ENCODE results near the gene GIMAP7. TPM values are rescaled to one million over a fixed set of nuclear protein-coding genes. Genes with fewer than 3 reads are reported as not detected.

The GIMAP7 gene
- total RNA-seq, 1 experiment from 2014 or later: not detected

- no peak for DNase-seq (ENCODE audit: low spot score)
- no peak overlapping the region for H3K4me3 ChIP-seq (ENCODE audit: low read depth, low read length, poor library complexity, severe bottlenecking)
- no peaks in the 10 kb centered on the region for H3K9me3 ChIP-seq (ENCODE audit: low read depth, low read length, poor library complexity, severe bottlenecking)
- no peaks in the 10 kb centered on the region for H3K4me1 ChIP-seq (ENCODE audit: insufficient read depth, low read length, poor library complexity, severe bottlenecking)
- no peak overlapping the region for H3K27ac ChIP-seq (ENCODE audit: low read depth, low read length, poor library complexity, severe bottlenecking)
- no peaks in the 10 kb centered on the region for H3K36me3 ChIP-seq (ENCODE audit: insufficient read depth, low read length, poor library complexity, severe bottlenecking)
- intact Hi-C loops (cut with micrococcal nuclease; ENCODE audit: unreplicated experiment): no loop called here
- TF ChIP-seq, protein P1, sequence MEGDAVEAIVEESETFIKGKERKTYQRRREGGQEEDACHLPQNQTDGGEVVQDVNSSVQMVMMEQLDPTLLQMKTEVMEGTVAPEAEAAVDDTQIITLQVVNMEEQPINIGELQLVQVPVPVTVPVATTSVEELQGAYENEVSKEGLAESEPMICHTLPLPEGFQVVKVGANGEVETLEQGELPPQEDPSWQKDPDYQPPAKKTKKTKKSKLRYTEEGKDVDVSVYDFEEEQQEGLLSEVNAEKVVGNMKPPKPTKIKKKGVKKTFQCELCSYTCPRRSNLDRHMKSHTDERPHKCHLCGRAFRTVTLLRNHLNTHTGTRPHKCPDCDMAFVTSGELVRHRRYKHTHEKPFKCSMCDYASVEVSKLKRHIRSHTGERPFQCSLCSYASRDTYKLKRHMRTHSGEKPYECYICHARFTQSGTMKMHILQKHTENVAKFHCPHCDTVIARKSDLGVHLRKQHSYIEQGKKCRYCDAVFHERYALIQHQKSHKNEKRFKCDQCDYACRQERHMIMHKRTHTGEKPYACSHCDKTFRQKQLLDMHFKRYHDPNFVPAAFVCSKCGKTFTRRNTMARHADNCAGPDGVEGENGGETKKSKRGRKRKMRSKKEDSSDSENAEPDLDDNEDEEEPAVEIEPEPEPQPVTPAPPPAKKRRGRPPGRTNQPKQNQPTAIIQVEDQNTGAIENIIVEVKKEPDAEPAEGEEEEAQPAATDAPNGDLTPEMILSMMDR (conservative IDR thresholded peaks at IDR 0.05; ENCODE audit: low read depth, low read length): no peak
- TF ChIP-seq EZH2 (IDR thresholded peaks at IDR 0.05; ENCODE audit: borderline replicate concordance, low read depth, low read length, poor library complexity, severe bottlenecking): no peak
- ChIA-PET POLR2A (ENCODE audit: low non-redundant PET) (no interaction called here), CTCF (interaction anchor here (0.6 kb wide), 1 partner anchor 29 kb away, joined by 3 read pairs; no protein-coding TSS in a partner anchor)
- no TSS peak for BruUV-seq (replicated peaks)
- H3K27me3 ChIP-seq (replicated peaks; ENCODE audit: insufficient read depth, low read depth, low read length, poor library complexity): no peaks in the 10 kb centered on the region
Measured at GRCh38 chr7:150511048-150511447, 3.6 kb upstream of the GIMAP7 start.

GRCh38 chr7:150513758-150514157 lies 914 bp upstream of the GIMAP7 start:
- Histone ChIP-seq H3K36me3 (ENCODE audit: insufficient read depth, low read length, poor library complexity, severe bottlenecking) (no peaks in the 10 kb centered on the region), H3K4me1 (ENCODE audit: insufficient read depth, low read length, poor library complexity, severe bottlenecking) (no peaks in the 10 kb centered on the region), H3K27ac (ENCODE audit: low read depth, low read length, poor library complexity, severe bottlenecking) (no peak overlapping the region), H3K4me3 (ENCODE audit: low read depth, low read length, poor library complexity, severe bottlenecking) (no peak overlapping the region), H3K9me3 (ENCODE audit: low read depth, low read length, poor library complexity, severe bottlenecking) (no peaks in the 10 kb centered on the region), H3K27me3 (replicated peaks; ENCODE audit: insufficient read depth, low read depth, low read length, poor library complexity) (peaks cover 5% of the 10 kb centered on the region)
- DNase-seq (ENCODE audit: low spot score): no peak
- intact Hi-C loops (cut with micrococcal nuclease; ENCODE audit: unreplicated experiment): no loop called here
- BruUV-seq (replicated peaks): no TSS peak
- CTCF ChIA-PET: no interaction called here
- POLR2A ChIA-PET (ENCODE audit: low non-redundant PET): no interaction called here
- TF ChIP-seq, protein P1 (conservative IDR thresholded peaks at IDR 0.05; ENCODE audit: low read depth, low read length): no peak
- no peak for TF ChIP-seq EZH2 (IDR thresholded peaks at IDR 0.05; ENCODE audit: borderline replicate concordance, low read depth, low read length, poor library complexity, severe bottlenecking)

DNA sequence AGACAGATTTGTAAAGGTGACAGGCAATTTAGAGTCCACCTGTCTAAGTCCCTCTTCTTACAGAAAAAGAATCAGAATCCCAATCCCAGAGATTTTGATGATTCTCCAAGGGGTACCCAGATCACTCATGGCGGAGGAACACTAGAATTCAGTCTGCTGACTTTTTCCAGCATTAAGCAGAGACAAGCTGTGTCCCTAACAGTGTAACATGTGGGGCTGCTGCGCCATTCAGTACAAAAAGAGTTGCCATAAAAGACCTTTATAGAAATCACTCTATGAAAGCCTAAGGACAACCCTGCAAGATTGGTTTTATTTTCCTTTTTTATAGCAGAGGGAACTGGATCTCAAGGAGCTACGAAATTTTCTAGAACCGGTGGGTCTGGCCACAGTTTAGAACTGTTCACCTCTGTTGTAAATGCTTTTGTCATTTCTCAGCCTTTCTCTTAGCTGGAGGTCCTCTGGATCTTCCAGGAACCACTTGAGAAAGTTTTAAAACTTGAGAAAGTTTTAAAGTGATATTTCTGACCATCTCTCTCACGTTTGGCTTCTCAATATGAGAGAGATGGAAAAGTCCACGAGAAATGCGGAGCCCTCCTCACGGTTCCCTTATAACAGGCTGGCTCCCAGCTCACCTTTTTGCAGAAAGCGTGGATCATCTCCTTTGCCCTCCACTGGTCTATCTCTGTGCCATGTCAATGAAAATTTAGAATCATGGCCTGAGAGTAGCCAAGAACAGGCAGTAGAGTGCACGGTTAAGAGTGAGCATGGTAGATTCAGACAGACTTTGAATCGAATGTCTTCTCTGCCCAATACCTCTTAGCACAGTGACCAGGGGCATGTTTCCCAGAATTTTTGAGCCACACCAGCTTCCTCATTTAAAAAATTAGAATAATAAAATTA lies 826 bp downstream of the GIMAP7 start:
- ChIA-PET POLR2A (ENCODE audit: low non-redundant PET) (no interaction called here), CTCF (no interaction called here)
- H3K36me3 ChIP-seq (ENCODE audit: insufficient read depth, low read length, poor library complexity, severe bottlenecking): no peaks in the 10 kb centered on the region
- DNase-seq (ENCODE audit: low spot score): no peak
- no peak overlapping the region for H3K27ac ChIP-seq (ENCODE audit: low read depth, low read length, poor library complexity, severe bottlenecking)
- no peaks in the 10 kb centered on the region for H3K4me1 ChIP-seq (ENCODE audit: insufficient read depth, low read length, poor library complexity, severe bottlenecking)
- intact Hi-C loops (cut with micrococcal nuclease; ENCODE audit: unreplicated experiment): no loop called here
- TF ChIP-seq, protein P1 (conservative IDR thresholded peaks at IDR 0.05; ENCODE audit: low read depth, low read length): no peak
- no peak for TF ChIP-seq EZH2 (IDR thresholded peaks at IDR 0.05; ENCODE audit: borderline replicate concordance, low read depth, low read length, poor library complexity, severe bottlenecking)
- no TSS peak for BruUV-seq (replicated peaks)
- no peak overlapping the region for H3K4me3 ChIP-seq (ENCODE audit: low read depth, low read length, poor library complexity, severe bottlenecking)
- H3K9me3 ChIP-seq (ENCODE audit: low read depth, low read length, poor library complexity, severe bottlenecking): no peaks in the 10 kb centered on the region
- peaks cover 8% of the 10 kb centered on the region for H3K27me3 ChIP-seq (replicated peaks; ENCODE audit: insufficient read depth, low read depth, low read length, poor library complexity)
